HepG2 (cell line): ENCODE results near the gene ZNF416. TPM values are rescaled to one million over a fixed set of nuclear protein-coding genes. Genes with fewer than 3 reads are reported as not detected.

ENCODE experiments used
- ASH2L ChIP-seq: fragments of 300-600, 200-600 bp; sonication (generic); IDR thresholded peaks from 2 replicates; pipeline ENCODE4 v1.7.0; 2017; ENCODE audit warnings: low read depth, mild to moderate bottlenecking, moderate library complexity, mixed read lengths, low read length; ENCODE audit not compliant: insufficient read length
- CBX1 ChIP-seq: IDR thresholded peaks from one replicate; pipeline ENCODE4 v1.6.1; 2016; ENCODE audit warnings: antibody characterized with exemption, low read depth
- DMAP1 ChIP-seq: IDR thresholded peaks from 2 replicates; pipeline ENCODE4 v1.6.1; 2016
- ETV5 ChIP-seq: IDR thresholded peaks from 2 replicates; pipeline ENCODE4 v1.6.1; 2018; ENCODE audit warnings: missing biosample characterization, missing genetic modification reagents, inconsistent platforms, borderline replicate concordance
- FOXP1 ChIP-seq, 2 experiments: fragments of 450-650 bp in 1 of 2; IDR thresholded peaks; 2 replicates each; pipeline ENCODE4 v1.6.1; 2017 to 2018; ENCODE audit warnings: antibody characterized with exemption in 1 of 2
- HES4 ChIP-seq: sonication (generic); formaldehyde crosslinking; IDR thresholded peaks from 2 replicates; pipeline ENCODE4 v1.9.0; 2021; ENCODE audit warnings: mild to moderate bottlenecking, missing genetic modification reagents, borderline replicate concordance
- HIVEP1 ChIP-seq: sonication (generic); formaldehyde crosslinking; IDR thresholded peaks from 2 replicates; pipeline ENCODE4 v1.4.0; 2020; ENCODE audit warnings: mild to moderate bottlenecking, missing genetic modification reagents
- MTF2 ChIP-seq: sonication (generic); formaldehyde crosslinking; IDR thresholded peaks from 2 replicates; pipeline ENCODE4 v1.5.0; 2020; ENCODE audit warnings: missing genetic modification reagents, borderline replicate concordance
- MYC ChIP-seq: sonication (generic); formaldehyde crosslinking; IDR thresholded peaks from 2 replicates; pipeline ENCODE4 v1.9.0; 2021; ENCODE audit warnings: missing genetic modification reagents, borderline replicate concordance
- NCOR1 ChIP-seq: fragments of 200-600 bp; sonication (generic); IDR thresholded peaks from 2 replicates; pipeline ENCODE4 v1.7.0; 2017; ENCODE audit warnings: antibody characterized with exemption, low read length, borderline replicate concordance
- PHF8 ChIP-seq: sonication (generic); formaldehyde crosslinking; IDR thresholded peaks from 2 replicates; pipeline ENCODE4 v1.5.0; 2020; ENCODE audit warnings: missing genetic modification reagents
- SPEN ChIP-seq: sonication (generic); formaldehyde crosslinking; IDR thresholded peaks from 2 replicates; pipeline ENCODE4 v1.5.1; 2020; ENCODE audit warnings: low read depth, mild to moderate bottlenecking, missing genetic modification reagents
- TAF15 ChIP-seq: fragments of 200-400 bp; formaldehyde crosslinking; IDR thresholded peaks from one replicate; pipeline ENCODE4 v1.6.1; 2018; ENCODE audit warnings: mild to moderate bottlenecking, low read depth, low read length; ENCODE audit not compliant: poor library complexity, severe bottlenecking
- TBL1XR1 ChIP-seq: fragments of 150-350 bp; IDR thresholded peaks from 2 replicates; pipeline ENCODE4 v1.6.1; 2014; ENCODE audit warnings: borderline replicate concordance, low read length; ENCODE audit not compliant: partially characterized antibody
- ZC3H13 ChIP-seq: sonication (generic); formaldehyde crosslinking; IDR thresholded peaks from 2 replicates; pipeline ENCODE4 v1.8.1; 2023; ENCODE audit warnings: mild to moderate bottlenecking, missing genetic modification reagents, moderate library complexity
- ZFP36L2 ChIP-seq: sonication (generic); formaldehyde crosslinking; IDR thresholded peaks from 2 replicates; pipeline ENCODE4 v1.4.0; 2020; ENCODE audit warnings: missing genetic modification reagents
- ZNF207 ChIP-seq: fragments of 450-650 bp; IDR thresholded peaks from 2 replicates; pipeline ENCODE4 v1.6.1; 2016; ENCODE audit warnings: antibody characterized with exemption, borderline replicate concordance
- ZNF230 ChIP-seq: sonication (generic); formaldehyde crosslinking; IDR thresholded peaks from 2 replicates; pipeline ENCODE4 v1.4.0; 2020; ENCODE audit warnings: mild to moderate bottlenecking, missing genetic modification reagents
- ZNF354B ChIP-seq: sonication (generic); formaldehyde crosslinking; IDR thresholded peaks from 2 replicates; pipeline ENCODE4 v1.8.0; 2022; ENCODE audit warnings: mild to moderate bottlenecking, missing genetic modification reagents
- ZNF431 ChIP-seq: sonication (generic); formaldehyde crosslinking; IDR thresholded peaks from 2 replicates; pipeline ENCODE4 v1.9.0; 2022; ENCODE audit warnings: missing genetic modification reagents, low read depth, mild to moderate bottlenecking, borderline replicate concordance
- ZNF446 ChIP-seq: sonication (generic); formaldehyde crosslinking; IDR thresholded peaks from 2 replicates; pipeline ENCODE4 v1.5.0; 2020; ENCODE audit warnings: mild to moderate bottlenecking, missing genetic modification reagents
- ZNF614 ChIP-seq: IDR thresholded peaks from 2 replicates; pipeline ENCODE4 v1.6.1; 2018; ENCODE audit warnings: missing biosample characterization, missing genetic modification reagents, inconsistent platforms, borderline replicate concordance
- polyA plus RNA-seq, 8 experiments: library from polyadenylated mRNA; depleted of rRNA in 3 of 8; stranded (reverse) in 7 of 8; unstranded in 1 of 8; fragments of >200 nt; fragmentation: Illumina TruSeq in 4 of 8; extraction: Trizol in 4 of 8; gene quantifications; 2 replicates each; pipeline versions ENCODE4 v1.2.1 to v1.2.3, GENCODE V29; 2011 to 2016; ENCODE audit warnings: low read depth in 4 of 8, missing spikeins in 1 of 8, mixed read lengths in 1 of 8; ENCODE audit not compliant: insufficient read depth in 1 of 8
- total RNA-seq, 5 experiments: library from RNA; depleted of rRNA; stranded (reverse); fragments of >200 nt; fragmentation: Illumina TruSeq; extraction: Trizol; gene quantifications; 2 replicates each; pipeline ENCODE4 v1.2.3, GENCODE V29; 2016; ENCODE audit warnings: low read depth in 1 of 5
- TF ChIP-seq, protein P1 (sequence below): IDR thresholded peaks from 2 replicates; pipeline ENCODE4 v1.4.0; 2020; ENCODE audit warnings: mild to moderate bottlenecking, missing genetic modification reagents
- TF ChIP-seq, protein P2 (sequence below): sonication (generic); formaldehyde crosslinking; IDR thresholded peaks from 2 replicates; pipeline ENCODE4 v1.8.0; 2022; ENCODE audit warnings: mild to moderate bottlenecking, missing genetic modification reagents, moderate library complexity
- TF ChIP-seq, protein P3 (sequence below): IDR thresholded peaks from 2 replicates; pipeline ENCODE4 v1.6.1; 2016; ENCODE audit warnings: mild to moderate bottlenecking

The ZNF416 gene
- total and polyA plus RNA-seq, 2 of the 13 experiments (the other 11 are each of a cell fraction or from before 2014, with no cell fraction given), result 1.5 to 5.3 TPM

DNA sequence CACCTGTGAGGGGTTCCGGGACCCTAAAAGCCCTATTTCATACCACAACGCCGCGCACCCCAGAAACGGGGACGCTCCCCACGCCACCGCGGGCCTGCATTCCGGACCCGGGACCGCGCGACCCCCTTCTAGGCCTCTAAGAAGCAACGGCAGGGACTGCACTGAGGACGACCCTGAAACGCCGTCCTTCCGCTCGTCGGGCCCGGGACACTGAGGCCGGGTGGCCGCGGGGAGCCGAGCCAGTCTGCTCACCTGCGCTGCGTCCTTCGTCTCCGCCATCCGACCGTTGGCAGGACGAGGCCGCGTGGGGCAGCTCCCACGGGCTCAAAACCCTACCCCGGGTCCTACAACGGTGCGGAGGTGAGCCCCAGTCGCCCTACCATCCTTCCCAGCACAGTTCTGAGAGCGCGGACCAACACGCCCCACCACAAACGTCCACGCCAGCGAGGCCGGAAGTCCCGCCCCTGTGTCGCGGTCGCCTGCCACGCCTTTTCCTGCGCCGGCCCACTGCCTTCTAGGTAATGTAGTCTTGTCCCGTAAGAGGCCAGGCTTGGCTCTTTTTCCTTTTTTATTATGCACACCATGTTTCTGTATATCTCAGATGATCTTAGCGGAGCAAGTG lies 19.2 kb downstream of the ZNF416 start, which contains the start of gene ZNF550 (continued):
- TF ChIP-seq, protein P1, sequence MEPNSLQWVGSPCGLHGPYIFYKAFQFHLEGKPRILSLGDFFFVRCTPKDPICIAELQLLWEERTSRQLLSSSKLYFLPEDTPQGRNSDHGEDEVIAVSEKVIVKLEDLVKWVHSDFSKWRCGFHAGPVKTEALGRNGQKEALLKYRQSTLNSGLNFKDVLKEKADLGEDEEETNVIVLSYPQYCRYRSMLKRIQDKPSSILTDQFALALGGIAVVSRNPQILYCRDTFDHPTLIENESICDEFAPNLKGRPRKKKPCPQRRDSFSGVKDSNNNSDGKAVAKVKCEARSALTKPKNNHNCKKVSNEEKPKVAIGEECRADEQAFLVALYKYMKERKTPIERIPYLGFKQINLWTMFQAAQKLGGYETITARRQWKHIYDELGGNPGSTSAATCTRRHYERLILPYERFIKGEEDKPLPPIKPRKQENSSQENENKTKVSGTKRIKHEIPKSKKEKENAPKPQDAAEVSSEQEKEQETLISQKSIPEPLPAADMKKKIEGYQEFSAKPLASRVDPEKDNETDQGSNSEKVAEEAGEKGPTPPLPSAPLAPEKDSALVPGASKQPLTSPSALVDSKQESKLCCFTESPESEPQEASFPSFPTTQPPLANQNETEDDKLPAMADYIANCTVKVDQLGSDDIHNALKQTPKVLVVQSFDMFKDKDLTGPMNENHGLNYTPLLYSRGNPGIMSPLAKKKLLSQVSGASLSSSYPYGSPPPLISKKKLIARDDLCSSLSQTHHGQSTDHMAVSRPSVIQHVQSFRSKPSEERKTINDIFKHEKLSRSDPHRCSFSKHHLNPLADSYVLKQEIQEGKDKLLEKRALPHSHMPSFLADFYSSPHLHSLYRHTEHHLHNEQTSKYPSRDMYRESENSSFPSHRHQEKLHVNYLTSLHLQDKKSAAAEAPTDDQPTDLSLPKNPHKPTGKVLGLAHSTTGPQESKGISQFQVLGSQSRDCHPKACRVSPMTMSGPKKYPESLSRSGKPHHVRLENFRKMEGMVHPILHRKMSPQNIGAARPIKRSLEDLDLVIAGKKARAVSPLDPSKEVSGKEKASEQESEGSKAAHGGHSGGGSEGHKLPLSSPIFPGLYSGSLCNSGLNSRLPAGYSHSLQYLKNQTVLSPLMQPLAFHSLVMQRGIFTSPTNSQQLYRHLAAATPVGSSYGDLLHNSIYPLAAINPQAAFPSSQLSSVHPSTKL (CRISPR knock-in tag), result peak; percentile 19; the same call in 1 of the 2 replicates
- TF ChIP-seq ZNF230 (CRISPR knock-in tag) (peak; percentile 78; the same call in 1 of the 2 replicates), ZC3H13 (peak; percentile 19; the same call in 1 of the 2 replicates), ZNF614 (CRISPR knock-in tag) (no peak), MYC (peak; percentile 70; the same call in 1 of the 2 replicates), HES4 (CRISPR knock-in tag) (peak; percentile 77; the same call in 1 of the 2 replicates), ZNF354B (CRISPR knock-in tag) (no peak), PHF8 (CRISPR knock-in tag) (peak; percentile 86), TBL1XR1 (no peak), SPEN (CRISPR knock-in tag) (peak; percentile 89), ZFP36L2 (CRISPR knock-in tag) (no peak), HIVEP1 (CRISPR knock-in tag) (no peak), NCOR1 (no peak), ETV5 (peak; percentile 17; the same call in 1 of the 2 replicates), ASH2L (peak; percentile 63), ZNF431 (CRISPR knock-in tag) (no peak), DMAP1 (CRISPR knock-in tag) (peak; percentile 49; the same call in 1 of the 2 replicates), CBX1 (peak; percentile 30), ZNF446 (CRISPR knock-in tag) (no peak), FOXP1 (IDR thresholded peaks at IDR 0.05) (no peak), FOXP1 (CRISPR knock-in tag; IDR thresholded peaks at IDR 0.05) (no peak), ZNF207 (no peak), TAF15 (peak; percentile 23), MTF2 (no peak)
- TF ChIP-seq, protein P2, sequence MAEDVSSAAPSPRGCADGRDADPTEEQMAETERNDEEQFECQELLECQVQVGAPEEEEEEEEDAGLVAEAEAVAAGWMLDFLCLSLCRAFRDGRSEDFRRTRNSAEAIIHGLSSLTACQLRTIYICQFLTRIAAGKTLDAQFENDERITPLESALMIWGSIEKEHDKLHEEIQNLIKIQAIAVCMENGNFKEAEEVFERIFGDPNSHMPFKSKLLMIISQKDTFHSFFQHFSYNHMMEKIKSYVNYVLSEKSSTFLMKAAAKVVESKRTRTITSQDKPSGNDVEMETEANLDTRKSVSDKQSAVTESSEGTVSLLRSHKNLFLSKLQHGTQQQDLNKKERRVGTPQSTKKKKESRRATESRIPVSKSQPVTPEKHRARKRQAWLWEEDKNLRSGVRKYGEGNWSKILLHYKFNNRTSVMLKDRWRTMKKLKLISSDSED (CRISPR knock-in tag), result no peak
- TF ChIP-seq, protein P3, sequence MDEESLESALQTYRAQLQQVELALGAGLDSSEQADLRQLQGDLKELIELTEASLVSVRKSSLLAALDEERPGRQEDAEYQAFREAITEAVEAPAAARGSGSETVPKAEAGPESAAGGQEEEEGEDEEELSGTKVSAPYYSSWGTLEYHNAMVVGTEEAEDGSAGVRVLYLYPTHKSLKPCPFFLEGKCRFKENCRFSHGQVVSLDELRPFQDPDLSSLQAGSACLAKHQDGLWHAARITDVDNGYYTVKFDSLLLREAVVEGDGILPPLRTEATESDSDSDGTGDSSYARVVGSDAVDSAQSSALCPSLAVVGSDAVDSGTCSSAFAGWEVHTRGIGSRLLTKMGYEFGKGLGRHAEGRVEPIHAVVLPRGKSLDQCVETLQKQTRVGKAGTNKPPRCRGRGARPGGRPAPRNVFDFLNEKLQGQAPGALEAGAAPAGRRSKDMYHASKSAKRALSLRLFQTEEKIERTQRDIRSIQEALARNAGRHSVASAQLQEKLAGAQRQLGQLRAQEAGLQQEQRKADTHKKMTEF (CRISPR knock-in tag), result peak; percentile 59
